HUES6 (cell line): ENCODE results near the gene PCDHB12.
A peak's percentile ranks its signal among the peaks of the same experiment; 100 is the strongest.
"Not testable (repeated sequence)": the region's sequence is repeated elsewhere in the genome, so short reads cannot be mapped to it uniquely, and the experiment has no call there.

Source experiments
- H3K27ac ChIP-seq: 2 replicates; pipeline ENCODE4 v1.7.0; 2013; ENCODE audit warnings: low read depth, mild to moderate bottlenecking, low read length, inconsistent platforms
- H3K27me3 ChIP-seq: 2 replicates; pipeline ENCODE4 v1.6.1; 2013; ENCODE audit warnings: low read length; ENCODE audit not compliant: control insufficient read depth, insufficient read depth
- H3K36me3 ChIP-seq: 2 replicates; pipeline ENCODE4 v1.6.1; 2013; ENCODE audit warnings: low read length; ENCODE audit not compliant: control insufficient read depth, insufficient read depth
- H3K4me1 ChIP-seq: 2 replicates; pipeline ENCODE4 v1.6.1; 2013; ENCODE audit warnings: low read length; ENCODE audit not compliant: control insufficient read depth, insufficient read depth
- H3K4me3 ChIP-seq: 2 replicates; pipeline ENCODE4 v1.5.1; 2013; ENCODE audit warnings: low read depth, low read length
- H3K9ac ChIP-seq: one replicate; pipeline ENCODE4 v1.6.1; 2013; ENCODE audit warnings: mild to moderate bottlenecking, low read length
- H3K9me3 ChIP-seq: 2 replicates; pipeline ENCODE4 v1.6.1; 2013; ENCODE audit warnings: low read depth, low read length; ENCODE audit not compliant: control insufficient read depth, insufficient read depth

The PCDHB12 gene

DNA sequence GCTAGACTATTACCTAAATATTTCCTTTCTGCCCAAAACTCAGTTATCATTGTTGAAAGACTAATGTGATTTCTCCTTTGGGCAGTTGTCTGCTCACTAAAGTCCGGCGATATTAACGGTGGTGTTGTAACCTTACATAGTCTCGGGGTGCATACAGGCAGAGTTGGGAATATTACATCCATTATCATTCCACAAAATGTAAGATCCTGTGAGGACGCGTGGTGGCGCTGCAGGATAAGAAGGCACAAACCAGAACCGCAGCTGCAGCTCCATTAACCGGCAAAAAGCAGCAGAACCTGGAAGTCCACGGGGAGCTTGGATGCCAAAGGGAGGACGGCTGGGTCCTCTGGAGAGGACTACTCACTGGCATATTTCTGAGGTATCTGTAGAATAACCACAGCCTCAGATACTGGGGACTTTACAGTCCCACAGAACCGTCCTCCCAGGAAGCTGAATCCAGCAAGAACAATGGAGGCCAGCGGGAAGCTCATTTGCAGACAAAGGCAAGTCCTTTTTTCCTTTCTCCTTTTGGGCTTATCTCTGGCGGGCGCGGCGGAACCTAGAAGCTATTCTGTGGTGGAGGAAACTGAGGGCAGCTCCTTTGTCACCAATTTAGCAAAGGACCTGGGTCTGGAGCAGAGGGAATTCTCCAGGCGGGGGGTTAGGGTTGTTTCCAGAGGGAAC, 5.3 kb downstream of the PCDHB12 start, which contains the start of gene PCDHB13:
PCDHB13 (plus strand) TSS at position 264 of the 684 bp plus-strand sequence; CDS start at position 469, 205 bp downstream.
- not testable (repeated sequence) for H3K36me3 ChIP-seq, H3K27me3 ChIP-seq, H3K27ac ChIP-seq, H3K4me1 ChIP-seq, H3K9ac ChIP-seq, H3K9me3 ChIP-seq
- peak within 1 kb of the TSS; percentile 43; the same call in 1 of the 2 replicates for H3K4me3 ChIP-seq

DNA sequence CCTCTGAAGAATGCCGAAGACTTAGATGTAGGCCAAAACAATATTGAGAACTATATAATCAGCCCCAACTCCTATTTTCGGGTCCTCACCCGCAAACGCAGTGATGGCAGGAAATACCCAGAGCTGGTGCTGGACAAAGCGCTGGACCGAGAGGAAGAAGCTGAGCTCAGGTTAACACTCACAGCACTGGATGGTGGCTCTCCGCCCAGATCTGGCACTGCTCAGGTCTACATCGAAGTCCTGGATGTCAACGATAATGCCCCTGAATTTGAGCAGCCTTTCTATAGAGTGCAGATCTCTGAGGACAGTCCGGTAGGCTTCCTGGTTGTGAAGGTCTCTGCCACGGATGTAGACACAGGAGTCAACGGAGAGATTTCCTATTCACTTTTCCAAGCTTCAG, 6.1 kb downstream of the PCDHB12 start:
- H3K4me1 ChIP-seq, H3K4me3 ChIP-seq, H3K9ac ChIP-seq, H3K27me3 ChIP-seq, H3K36me3 ChIP-seq, H3K27ac ChIP-seq, H3K9me3 ChIP-seq: not testable (repeated sequence)

GRCh38 chr5:141215504-141215903, 7.0 kb downstream of the PCDHB12 start:
- H3K9me3 ChIP-seq, H3K27me3 ChIP-seq, H3K27ac ChIP-seq, H3K36me3 ChIP-seq, H3K4me1 ChIP-seq, H3K9ac ChIP-seq, H3K4me3 ChIP-seq: not testable (repeated sequence)

- not testable (repeated sequence) for H3K27ac ChIP-seq, H3K4me1 ChIP-seq, H3K27me3 ChIP-seq, H3K9me3 ChIP-seq, H3K4me3 ChIP-seq, H3K36me3 ChIP-seq, H3K9ac ChIP-seq
Measured at GRCh38 chr5:141216035-141216434, 7.5 kb downstream of the PCDHB12 start.

DNA sequence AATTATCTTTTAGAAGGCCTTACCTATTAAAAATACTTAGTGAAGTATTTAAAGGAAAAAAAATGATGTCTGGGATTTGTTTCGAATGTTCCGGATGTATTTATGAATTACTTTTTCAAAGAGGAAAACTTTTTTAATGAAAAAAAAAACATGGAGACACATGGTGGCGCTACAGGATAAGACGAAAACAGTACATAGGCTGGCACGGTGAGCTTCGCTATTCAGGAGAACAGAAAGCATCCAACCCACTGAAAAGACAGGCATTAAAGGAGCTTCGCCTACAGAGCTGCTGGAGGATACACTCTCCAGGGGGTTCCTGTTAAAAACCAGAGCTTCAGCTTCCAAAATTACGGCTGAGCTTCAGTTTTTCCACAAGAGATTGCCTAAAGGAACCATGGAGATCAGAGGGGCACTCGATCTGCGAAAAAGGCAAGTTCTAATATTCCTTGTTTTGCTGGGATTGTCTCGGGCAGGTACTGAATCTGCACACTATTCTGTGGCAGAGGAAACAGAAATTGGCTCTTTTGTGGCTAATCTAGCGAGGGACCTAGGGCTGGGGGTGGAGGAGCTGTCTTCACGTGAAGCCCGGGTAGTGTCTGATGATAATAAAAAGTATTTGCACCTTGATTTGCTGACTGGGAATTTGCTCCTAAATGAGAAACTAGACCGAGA, 14.7 kb downstream of the PCDHB12 start, which contains the start of gene PCDHB14:
PCDHB14 (plus strand) TSS at position 232 of the 672 bp plus-strand sequence; CDS start at position 395, 163 bp downstream.
- Histone ChIP-seq H3K36me3 (no peaks in the 10 kb centered on the region), H3K9ac (peak within 1 kb of the TSS; percentile 14), H3K9me3 (no peaks in the 10 kb centered on the region; the same call in 1 of the 2 replicates), H3K27ac (no peak within 1 kb of the TSS), H3K27me3 (peaks cover 16% of the 10 kb centered on the region; the same call in 1 of the 2 replicates), H3K4me1 (peaks cover 4% of the 10 kb centered on the region; the same call in 1 of the 2 replicates), H3K4me3 (peak within 1 kb of the TSS; percentile 40)

GRCh38 chr5:141224844-141225243, 16.3 kb downstream of the PCDHB12 start:
- H3K27me3 ChIP-seq: peaks cover 16% of the 10 kb centered on the region; the same call in 1 of the 2 replicates
- H3K4me1 ChIP-seq, H3K4me3 ChIP-seq, H3K27ac ChIP-seq, H3K36me3 ChIP-seq, H3K9me3 ChIP-seq, H3K9ac ChIP-seq: not testable (repeated sequence)

- peaks cover 16% of the 10 kb centered on the region; the same call in 1 of the 2 replicates for H3K27me3 ChIP-seq
- not testable (repeated sequence) for H3K27ac ChIP-seq, H3K36me3 ChIP-seq, H3K9me3 ChIP-seq, H3K4me1 ChIP-seq, H3K9ac ChIP-seq, H3K4me3 ChIP-seq
Measured at GRCh38 chr5:141225421-141225820, 16.9 kb downstream of the PCDHB12 start.

DNA sequence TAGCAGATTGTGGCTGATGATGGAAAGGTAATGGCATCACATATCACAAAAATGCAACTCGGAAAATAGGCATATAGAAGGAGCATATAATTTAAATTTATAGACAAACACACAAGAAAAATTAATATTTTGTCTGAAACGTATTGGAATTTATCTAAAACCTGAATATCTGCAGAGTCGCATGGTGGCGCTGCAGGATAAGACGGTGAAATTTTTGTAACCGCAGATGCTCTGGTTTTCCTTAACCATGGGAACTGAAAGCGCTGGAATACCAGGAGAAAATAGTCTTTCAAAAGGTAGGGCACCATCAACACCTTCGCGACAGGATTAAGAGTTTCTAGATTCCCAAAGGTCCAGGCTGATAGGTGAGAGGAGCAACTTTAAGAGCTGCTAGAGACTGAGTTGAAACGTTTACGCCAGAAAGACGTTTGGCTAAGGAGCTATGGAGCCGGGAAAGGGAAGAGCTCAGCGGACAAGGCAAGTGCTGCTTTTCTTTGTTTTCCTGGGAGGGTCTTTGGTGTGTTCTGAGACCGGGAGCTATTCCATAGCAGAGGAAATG, 25.7 kb downstream of the PCDHB12 start:
- Histone ChIP-seq H3K9me3 (peaks cover 42% of the 10 kb centered on the region), H3K27me3 (peaks cover 21% of the 10 kb centered on the region; the same call in 1 of the 2 replicates), H3K4me3 (peak overlapping the region; percentile 41), H3K9ac (no peak overlapping the region), H3K36me3 (no peaks in the 10 kb centered on the region), H3K27ac (no peak overlapping the region), H3K4me1 (no peaks in the 10 kb centered on the region)

- not testable (repeated sequence) for H3K9ac ChIP-seq, H3K27ac ChIP-seq, H3K4me3 ChIP-seq, H3K36me3 ChIP-seq, H3K4me1 ChIP-seq
- peaks cover 50% of the 10 kb centered on the region for H3K9me3 ChIP-seq
- peaks cover 21% of the 10 kb centered on the region; the same call in 1 of the 2 replicates for H3K27me3 ChIP-seq
Measured at GRCh38 chr5:141235922-141236321, 27.4 kb downstream of the PCDHB12 start.

- H3K36me3 ChIP-seq: no peaks in the 10 kb centered on the region
- no peaks in the 10 kb centered on the region for H3K4me1 ChIP-seq
- no peak overlapping the region for H3K27ac ChIP-seq
- H3K9ac ChIP-seq: no peak overlapping the region
- H3K27me3 ChIP-seq: peaks cover 21% of the 10 kb centered on the region; the same call in 1 of the 2 replicates
- peaks cover 57% of the 10 kb centered on the region for H3K9me3 ChIP-seq
- no peak overlapping the region; the same call in 1 of the 2 replicates for H3K4me3 ChIP-seq
Measured at GRCh38 chr5:141236516-141237313, 28.2 kb downstream of the PCDHB12 start.
